Peyer's patch (tissue), 4 donors: ENCODE measurements around the gene MCRIP2.

Experiments
- CTCF ChIP-seq, 6 experiments: fragments of 450-650 bp in 4 of 6; fragments of 200-600 bp in 2 of 6; sonication (generic) in 1 of 6; IDR thresholded peaks; one replicate each; pipeline ENCODE4 v1.5.1; 2017 to 2019; ENCODE audit warnings: antibody characterized with exemption in 6 of 6, mild to moderate bottlenecking in 3 of 6, moderate library complexity in 1 of 6
- POLR2A ChIP-seq, 2 donors: fragments of 450-650 bp; IDR thresholded peaks; one replicate each; pipeline ENCODE4 v1.5.1; 2017; ENCODE audit warnings: antibody characterized with exemption in 2 of 2, mild to moderate bottlenecking in 2 of 2, moderate library complexity in 2 of 2

GRCh38 chr16:674214-674881 lies 32.7 kb downstream of the MCRIP2 start:
- TF ChIP-seq CTCF (IDR thresholded peaks at IDR 0.05) (no peak), POLR2A (IDR thresholded peaks at IDR 0.05) (no peak)
